HuH-7.5 (cell line): ENCODE results near the gene ZSCAN25.
"Not testable (repeated sequence)": the region's sequence is repeated elsewhere in the genome, so short reads cannot be mapped to it uniquely, and the experiment has no call there.

Experiments
- DNase-seq: peaks from one replicate; pipeline ENCODE4 v3.0.0; 2011; ENCODE audit warnings: low spot score

Gene ZSCAN25

GRCh38 chr7:99645590-99645989, 28.8 kb downstream of the ZSCAN25 start:
- DNase-seq: no peak

- DNase-seq: no peak
Measured at GRCh38 chr7:99648843-99649242, 32.1 kb downstream of the ZSCAN25 start.

GRCh38 chr7:99651290-99651689, 34.5 kb downstream of the ZSCAN25 start:
- DNase-seq: no peak

GRCh38 chr7:99652671-99653070, 35.9 kb downstream of the ZSCAN25 start:
- DNase-seq: no peak

- DNase-seq: not testable (repeated sequence)
Measured at GRCh38 chr7:99653269-99653668, 36.5 kb downstream of the ZSCAN25 start.

- DNase-seq: no peak
Measured at GRCh38 chr7:99653754-99654153, 37.0 kb downstream of the ZSCAN25 start.

GRCh38 chr7:99654626-99655025, 37.9 kb downstream of the ZSCAN25 start:
- not testable (repeated sequence) for DNase-seq

- DNase-seq: not testable (repeated sequence)
Measured at GRCh38 chr7:99657879-99658278, 41.1 kb downstream of the ZSCAN25 start.

GRCh38 chr7:99665312-99666012, 48.7 kb downstream of the ZSCAN25 start:
- no peak for DNase-seq

GRCh38 chr7:99666013-99666395, 49.3 kb downstream of the ZSCAN25 start:
- no peak for DNase-seq

GRCh38 chr7:99667179-99667578, 50.4 kb downstream of the ZSCAN25 start:
- DNase-seq: no peak

- no peak for DNase-seq
Measured at GRCh38 chr7:99668541-99668940, 51.8 kb downstream of the ZSCAN25 start.

- DNase-seq: no peak
Measured at GRCh38 chr7:99669782-99670181, 53.0 kb downstream of the ZSCAN25 start.

GRCh38 chr7:99672573-99672972, 55.8 kb downstream of the ZSCAN25 start:
- peak; percentile 55 for DNase-seq

GRCh38 chr7:99674995-99675742, 58.4 kb downstream of the ZSCAN25 start:
- no peak for DNase-seq

GRCh38 chr7:99677013-99677647, 60.4 kb downstream of the ZSCAN25 start:
- DNase-seq: no peak

GRCh38 chr7:99677648-99678045, 60.9 kb downstream of the ZSCAN25 start:
- peak; percentile 44 for DNase-seq

GRCh38 chr7:99679032-99679399, 62.3 kb downstream of the ZSCAN25 start:
- no peak for DNase-seq

GRCh38 chr7:99679400-99680191, 62.9 kb downstream of the ZSCAN25 start, which contains the start of gene CYP3A5:
CYP3A5 (minus strand) TSS chr7:99679996; CDS start chr7:99679896, 100 bp downstream.
- no peak for DNase-seq
